Upper lobe of left lung (tissue), 4 donors: ENCODE data around the gene PDE5A.

Experiments
- CTCF ChIP-seq, 6 experiments: fragments of 450-650 bp in 4 of 6; fragments of 200-600 bp in 2 of 6; sonication (generic) in 2 of 6; IDR thresholded peaks; one replicate each; pipeline ENCODE4 v1.5.1; 2016 to 2019; ENCODE audit warnings: antibody characterized with exemption in 6 of 6
- POLR2A ChIP-seq, 4 donors: fragments of 450-650 bp; IDR thresholded peaks; one replicate each; pipeline ENCODE4 v1.5.1; 2016 to 2017; ENCODE audit warnings: antibody characterized with exemption in 4 of 4, mild to moderate bottlenecking in 2 of 4
- POLR2AphosphoS5 ChIP-seq, 2 donors: sonication (generic); formaldehyde crosslinking; IDR thresholded peaks; one replicate each; pipeline ENCODE4 v1.5.1; 2017; ENCODE audit warnings: antibody characterized with exemption in 2 of 2

GRCh38 chr4:119518915-119519410, 109.6 kb downstream of the PDE5A start:
- no peak for TF ChIP-seq CTCF (IDR thresholded peaks at IDR 0.05)
- TF ChIP-seq POLR2A (IDR thresholded peaks at IDR 0.05) = no peak
- TF ChIP-seq POLR2AphosphoS5 (IDR thresholded peaks at IDR 0.05) = no peak
